PFSK-1 (cell line): ENCODE results near the gene BATF3.

ENCODE experiments used
- SIN3A ChIP-seq: IDR thresholded peaks from 2 replicates; pipeline ENCODE4 v1.6.1; 2012; ENCODE audit warnings: mild to moderate bottlenecking, low read length, moderate library complexity, borderline replicate concordance; ENCODE audit not compliant: insufficient read depth
- TAF1 ChIP-seq: IDR thresholded peaks from 2 replicates; pipeline ENCODE4 v1.6.1; 2012; ENCODE audit warnings: low read length, control low read depth, borderline replicate concordance; ENCODE audit not compliant: insufficient read depth

DNA sequence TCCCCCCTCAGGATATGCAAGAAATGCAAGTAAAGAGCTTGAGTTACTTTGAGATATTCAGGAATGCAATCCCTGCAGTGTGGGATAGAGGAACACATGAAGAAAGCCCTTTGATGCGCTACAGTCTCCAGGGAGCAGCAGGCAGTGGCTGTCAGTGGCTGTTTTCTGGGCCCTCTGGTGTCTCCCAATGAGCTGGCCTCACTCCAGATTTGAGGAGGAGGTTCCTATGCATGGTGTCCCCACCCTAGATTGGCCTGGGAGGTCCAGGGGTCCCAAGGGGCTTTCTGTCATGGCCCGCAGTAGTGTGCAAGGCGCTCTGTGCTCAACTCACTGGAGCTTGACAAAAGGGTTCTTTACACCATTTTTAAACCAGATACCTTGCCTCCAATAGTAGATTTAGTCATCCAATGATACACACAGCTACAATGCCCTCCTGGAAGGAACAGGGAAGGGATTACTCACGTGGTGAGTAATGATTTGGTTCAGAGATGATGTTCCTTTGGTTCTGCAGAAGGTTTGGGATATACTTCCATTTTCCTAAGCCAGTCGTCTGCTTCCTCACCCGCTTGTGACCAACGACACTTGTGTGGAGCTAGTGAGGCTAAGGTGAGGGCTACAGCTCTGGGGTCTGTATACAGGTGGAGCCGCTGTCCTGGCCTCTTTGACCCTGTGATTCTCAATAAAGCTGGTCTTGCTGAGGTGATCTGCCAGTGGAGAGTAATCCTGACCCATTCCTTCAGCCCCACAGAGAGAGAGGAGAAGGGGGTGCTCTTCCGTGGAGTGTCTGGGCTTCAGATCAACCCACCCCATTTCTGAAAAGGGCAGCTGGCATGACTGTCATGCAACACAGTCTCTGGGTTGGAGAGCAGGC lies 6.6 kb downstream of the BATF3 start:
- TF ChIP-seq SIN3A: no peak
- no peak for TF ChIP-seq TAF1
